ENCODE measurements around the gene RUNX3. TPM values are rescaled to one million over a fixed set of nuclear protein-coding genes. Genes with fewer than 3 reads are reported as not detected.

The RUNX3 gene
- polyA plus RNA-seq, 1 experiment, result not detected

- Histone ChIP-seq H3K4me3 (ENCODE audit: low read depth, low read length) (no peak overlapping the region), H3K27ac (ENCODE audit: low read depth, low read length) (no peak overlapping the region), H3K9me3 (ENCODE audit: control insufficient read depth, insufficient read depth, low read length) (no peaks in the 10 kb centered on the region; the same call in 1 of the 2 replicates), H3K27me3 (ENCODE audit: control insufficient read depth, insufficient read depth, low read length) (peaks cover 20% of the 10 kb centered on the region)
- TF ChIP-seq CTCF (IDR thresholded peaks at IDR 0.05; ENCODE audit: low read depth, low read length), result no peak
- POLR2A ChIA-PET, result no interaction called here
- CTCF ChIA-PET, result interaction anchor here (1.3 kb wide), 1 partner anchor 25 kb away, joined by 3 read pairs; no protein-coding TSS in a partner anchor
- DNase-seq (ENCODE audit: low read depth, low spot score), result no peak
Observed at GRCh38 chr1:24957016-24957807, 27.1 kb upstream of the RUNX3 start.

- TF ChIP-seq CTCF (IDR thresholded peaks at IDR 0.05; ENCODE audit: low read depth, low read length), result no peak
- CTCF ChIA-PET, result no interaction called here
- no peak overlapping the region for H3K27ac ChIP-seq (ENCODE audit: low read depth, low read length)
- H3K9me3 ChIP-seq (ENCODE audit: control insufficient read depth, insufficient read depth, low read length), result no peaks in the 10 kb centered on the region; the same call in 1 of the 2 replicates
- POLR2A ChIA-PET, result no interaction called here
- H3K4me3 ChIP-seq (ENCODE audit: low read depth, low read length), result no peak overlapping the region
- H3K27me3 ChIP-seq (ENCODE audit: control insufficient read depth, insufficient read depth, low read length), result peaks cover 10% of the 10 kb centered on the region
- no peak for DNase-seq (ENCODE audit: low read depth, low spot score)
Observed at GRCh38 chr1:24955779-24956365, 25.8 kb upstream of the RUNX3 start.

GRCh38 chr1:24955161-24955560 is 25.1 kb upstream of the RUNX3 start:
- Histone ChIP-seq H3K27ac (ENCODE audit: low read depth, low read length) (no peak overlapping the region), H3K9me3 (ENCODE audit: control insufficient read depth, insufficient read depth, low read length) (no peaks in the 10 kb centered on the region; the same call in 1 of the 2 replicates), H3K4me3 (ENCODE audit: low read depth, low read length) (no peak overlapping the region), H3K27me3 (ENCODE audit: control insufficient read depth, insufficient read depth, low read length) (peaks cover 10% of the 10 kb centered on the region)
- TF ChIP-seq CTCF (IDR thresholded peaks at IDR 0.05; ENCODE audit: low read depth, low read length), result no peak
- CTCF ChIA-PET, result no interaction called here
- DNase-seq (ENCODE audit: low read depth, low spot score), result peak; percentile 11
- POLR2A ChIA-PET, result no interaction called here

- no peak overlapping the region for H3K4me3 ChIP-seq (ENCODE audit: low read depth, low read length)
- CTCF ChIA-PET, result interaction anchor here (1.0 kb wide), 1 partner anchor 22 kb away, joined by 3 read pairs; no protein-coding TSS in a partner anchor
- H3K27ac ChIP-seq (ENCODE audit: low read depth, low read length), result no peak overlapping the region
- no peak for TF ChIP-seq CTCF (IDR thresholded peaks at IDR 0.05; ENCODE audit: low read depth, low read length)
- no peaks in the 10 kb centered on the region; the same call in 1 of the 2 replicates for H3K9me3 ChIP-seq (ENCODE audit: control insufficient read depth, insufficient read depth, low read length)
- peaks cover 10% of the 10 kb centered on the region for H3K27me3 ChIP-seq (ENCODE audit: control insufficient read depth, insufficient read depth, low read length)
- no peak for DNase-seq (ENCODE audit: low read depth, low spot score)
- POLR2A ChIA-PET, result no interaction called here
Observed at GRCh38 chr1:24954631-24955030, 24.6 kb upstream of the RUNX3 start.

- POLR2A ChIA-PET, result interaction anchor here (0.7 kb wide), 1 partner anchor 74 kb away, joined by 3 read pairs; no protein-coding TSS in a partner anchor
- no peak overlapping the region for H3K4me3 ChIP-seq (ENCODE audit: low read depth, low read length)
Observed at GRCh38 chr1:24954022-24954421, 23.9 kb upstream of the RUNX3 start.

More at GRCh38 chr1:24954022-24954421, 23.9 kb upstream of the RUNX3 start:
- Histone ChIP-seq H3K9me3 (ENCODE audit: control insufficient read depth, insufficient read depth, low read length) (no peaks in the 10 kb centered on the region; the same call in 1 of the 2 replicates), H3K27me3 (ENCODE audit: control insufficient read depth, insufficient read depth, low read length) (peaks cover 10% of the 10 kb centered on the region), H3K27ac (ENCODE audit: low read depth, low read length) (no peak overlapping the region)
- CTCF ChIA-PET, result interaction anchor here (1.0 kb wide), 1 partner anchor 21 kb away, joined by 3 read pairs; no protein-coding TSS in a partner anchor
- no peak for TF ChIP-seq CTCF (IDR thresholded peaks at IDR 0.05; ENCODE audit: low read depth, low read length)
- DNase-seq (ENCODE audit: low read depth, low spot score), result no peak
